Epithelial cell of proximal tubule (primary cell): ENCODE results near the gene IFIT1. TPM values are rescaled to one million over a fixed set of nuclear protein-coding genes. Genes with fewer than 3 reads are reported as not detected.

ENCODE experiments used
- DNase-seq: peaks from one replicate; pipeline ENCODE4 v3.0.0-alpha.2; 2011; ENCODE audit warnings: low read depth
- H3K4me3 ChIP-seq: 2 replicates; pipeline ENCODE4 v1.5.1; 2011; ENCODE audit warnings: low read depth, mild to moderate bottlenecking, low read length
- total RNA-seq: library from RNA; depleted of rRNA; stranded (reverse); fragments of >200 nt; gene quantifications from 2 replicates; pipeline ENCODE4 v1.2.3, GENCODE V29; 2015
- TF ChIP-seq, protein P1 (sequence below): conservative IDR thresholded peaks from 2 replicates; pipeline ENCODE4 v1.5.1; 2012; ENCODE audit warnings: low read depth, mild to moderate bottlenecking, low read length

IFIT1 gene
- total RNA-seq, 1 donor from 2014 or later = 3.4 TPM

DNA sequence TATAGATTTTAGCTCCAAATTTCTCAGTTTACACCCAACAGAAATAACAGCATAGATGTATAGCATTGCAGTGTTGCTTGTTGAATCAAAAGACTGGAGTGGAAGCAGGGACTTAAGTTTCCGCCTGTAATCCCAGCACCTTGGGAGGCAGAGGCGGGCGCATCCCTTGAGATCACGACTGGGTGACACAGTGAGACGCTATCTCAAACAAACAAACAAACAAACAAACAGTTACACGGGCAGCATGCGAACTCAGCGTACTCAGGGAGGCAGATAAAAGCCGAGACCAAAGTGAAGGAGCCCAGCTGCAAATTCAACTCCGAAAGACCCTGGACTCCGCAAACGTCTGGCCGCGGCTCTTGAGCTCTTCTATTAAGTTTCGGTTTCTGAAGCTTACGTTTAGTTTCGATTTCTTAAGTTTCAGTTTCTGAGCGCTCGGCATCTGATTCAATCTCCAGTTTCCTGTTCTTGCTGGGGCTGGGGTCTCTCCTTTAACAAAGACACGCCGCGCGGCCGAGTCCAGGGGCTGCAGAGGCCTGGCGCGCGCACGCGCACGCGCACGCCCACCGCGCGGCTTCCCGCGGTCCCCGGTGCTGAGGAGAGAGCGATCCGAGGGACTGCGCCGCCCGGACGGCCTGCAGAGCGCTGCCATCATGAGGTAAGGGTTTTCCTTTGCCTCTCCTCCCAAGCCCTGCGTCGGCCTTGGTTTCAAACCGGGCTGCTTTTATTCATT lies 21.9 kb downstream of the IFIT1 start, which contains the start of gene IFIT5:
IFIT5 (plus strand) TSS at position 423 of the 733 bp plus-strand sequence; CDS start at position 654, 231 bp downstream.
- peak within 1 kb of the TSS; percentile 91 for H3K4me3 ChIP-seq
- TF ChIP-seq, protein P1, sequence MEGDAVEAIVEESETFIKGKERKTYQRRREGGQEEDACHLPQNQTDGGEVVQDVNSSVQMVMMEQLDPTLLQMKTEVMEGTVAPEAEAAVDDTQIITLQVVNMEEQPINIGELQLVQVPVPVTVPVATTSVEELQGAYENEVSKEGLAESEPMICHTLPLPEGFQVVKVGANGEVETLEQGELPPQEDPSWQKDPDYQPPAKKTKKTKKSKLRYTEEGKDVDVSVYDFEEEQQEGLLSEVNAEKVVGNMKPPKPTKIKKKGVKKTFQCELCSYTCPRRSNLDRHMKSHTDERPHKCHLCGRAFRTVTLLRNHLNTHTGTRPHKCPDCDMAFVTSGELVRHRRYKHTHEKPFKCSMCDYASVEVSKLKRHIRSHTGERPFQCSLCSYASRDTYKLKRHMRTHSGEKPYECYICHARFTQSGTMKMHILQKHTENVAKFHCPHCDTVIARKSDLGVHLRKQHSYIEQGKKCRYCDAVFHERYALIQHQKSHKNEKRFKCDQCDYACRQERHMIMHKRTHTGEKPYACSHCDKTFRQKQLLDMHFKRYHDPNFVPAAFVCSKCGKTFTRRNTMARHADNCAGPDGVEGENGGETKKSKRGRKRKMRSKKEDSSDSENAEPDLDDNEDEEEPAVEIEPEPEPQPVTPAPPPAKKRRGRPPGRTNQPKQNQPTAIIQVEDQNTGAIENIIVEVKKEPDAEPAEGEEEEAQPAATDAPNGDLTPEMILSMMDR = no peak
- DNase-seq = no peak

DNA sequence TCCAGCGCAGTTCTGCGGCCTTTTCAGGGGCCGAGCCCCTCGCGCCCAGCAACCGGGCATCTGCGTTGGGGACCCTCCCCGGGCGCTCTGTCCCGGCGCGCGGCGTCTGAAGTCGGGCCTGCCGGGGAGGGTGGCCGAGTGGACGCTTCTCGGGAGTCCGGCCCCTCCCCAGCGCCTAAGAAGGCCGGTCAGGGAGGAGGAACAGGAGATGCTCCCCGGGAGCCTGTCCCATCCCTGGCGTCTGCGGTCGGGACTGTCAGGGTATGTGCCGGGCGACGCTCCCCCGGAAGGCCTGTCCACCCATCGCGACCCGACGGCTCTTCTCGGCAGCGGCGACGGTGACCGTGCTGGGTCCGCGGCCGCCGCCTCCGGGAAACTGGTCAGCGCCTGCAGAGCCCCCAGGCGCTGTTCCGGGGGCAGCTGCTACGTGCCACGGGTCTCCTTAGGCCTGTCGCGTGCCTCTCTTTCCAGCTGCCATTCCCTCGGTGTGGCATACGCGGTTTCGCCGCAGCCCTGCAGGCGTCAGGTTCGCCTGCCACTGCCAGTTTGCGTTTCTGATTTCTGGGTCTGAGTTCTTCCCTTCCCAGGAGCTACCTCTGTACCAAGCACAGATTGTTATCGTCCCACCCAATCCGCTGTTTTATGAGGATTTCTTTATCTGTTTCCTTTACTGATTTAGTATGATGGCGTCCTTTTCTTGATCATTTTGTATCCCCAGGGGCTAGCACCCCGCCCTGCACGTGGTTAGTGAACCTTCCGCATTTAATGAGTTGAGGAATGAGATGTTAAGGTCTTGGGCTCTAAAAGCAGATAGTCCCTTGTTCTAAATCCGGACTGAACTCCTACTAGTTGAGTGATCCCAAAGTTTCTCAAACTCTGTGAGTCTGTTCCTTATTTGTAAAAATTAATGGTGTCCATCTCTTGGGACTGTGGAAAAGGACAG lies 22.7 kb downstream of the IFIT1 start:
- TF ChIP-seq, protein P1 = no peak
- no peak for DNase-seq
- H3K4me3 ChIP-seq = peak overlapping the region; percentile 91

DNA sequence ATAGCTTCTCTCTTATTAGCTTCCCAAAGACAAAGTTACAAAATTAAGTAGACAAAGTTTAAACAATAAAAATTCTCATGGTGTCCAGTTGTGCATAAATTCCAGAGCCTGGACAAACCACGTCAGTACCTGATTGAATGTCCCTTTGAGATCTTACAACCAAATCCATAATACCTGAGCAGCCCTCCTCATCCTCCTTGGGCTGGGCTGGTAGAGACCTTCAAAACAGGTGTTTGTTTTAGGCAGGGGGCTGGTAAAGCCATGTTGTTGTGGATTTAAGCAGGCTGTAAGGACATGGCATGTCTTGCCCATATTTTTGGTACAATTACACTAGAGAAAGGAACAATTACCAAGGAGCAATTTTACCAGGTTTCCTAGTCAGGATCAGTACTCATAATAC lies 24.0 kb downstream of the IFIT1 start:
- DNase-seq = no peak
- TF ChIP-seq, protein P1 = no peak
- H3K4me3 ChIP-seq = no peak overlapping the region

DNA sequence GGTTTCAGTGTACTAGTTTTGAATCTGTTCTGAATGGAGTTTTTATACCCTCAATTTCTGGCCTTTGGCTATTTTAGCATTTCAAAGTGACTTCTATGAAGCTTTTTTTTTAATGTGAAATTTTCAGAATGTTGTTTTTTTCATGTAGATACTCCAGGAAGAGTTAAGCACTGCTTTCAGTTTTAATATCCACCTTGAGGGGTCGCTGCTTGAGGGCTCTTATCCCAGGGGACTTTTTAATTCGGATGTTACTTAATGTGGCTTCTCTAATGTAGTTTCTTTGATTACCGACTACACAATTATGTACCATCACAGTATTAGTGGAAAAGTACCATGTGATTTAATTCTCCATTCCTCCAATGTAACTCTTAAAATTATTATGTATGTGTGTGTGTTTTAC lies 27.1 kb downstream of the IFIT1 start:
- H3K4me3 ChIP-seq = no peak overlapping the region
- TF ChIP-seq, protein P1 = peak; percentile 60
- no peak for DNase-seq

DNA sequence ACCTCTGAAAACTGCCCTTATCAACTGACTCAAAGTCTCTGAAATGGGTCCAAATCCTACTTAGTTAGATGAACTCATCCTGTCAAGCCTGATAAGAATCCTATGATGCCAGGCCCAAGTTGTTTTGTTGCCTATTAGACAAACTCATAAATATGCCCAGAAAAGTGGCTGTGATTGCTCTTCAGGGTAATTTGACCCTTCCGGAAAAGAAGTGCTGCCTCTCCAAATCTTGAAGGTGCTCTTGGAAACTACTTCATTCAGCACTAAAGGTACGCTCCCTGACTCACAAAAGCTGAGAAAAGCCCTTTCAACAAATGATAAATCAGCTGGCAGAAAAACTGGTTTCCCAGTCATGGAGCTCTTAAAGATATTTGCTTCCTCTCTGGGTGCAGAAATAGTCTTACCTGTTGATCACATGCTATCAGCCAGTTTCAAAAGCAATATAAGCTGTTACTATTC lies 28.6 kb downstream of the IFIT1 start:
- TF ChIP-seq, protein P1 = no peak
- DNase-seq = no peak
- H3K4me3 ChIP-seq = no peak overlapping the region

DNA sequence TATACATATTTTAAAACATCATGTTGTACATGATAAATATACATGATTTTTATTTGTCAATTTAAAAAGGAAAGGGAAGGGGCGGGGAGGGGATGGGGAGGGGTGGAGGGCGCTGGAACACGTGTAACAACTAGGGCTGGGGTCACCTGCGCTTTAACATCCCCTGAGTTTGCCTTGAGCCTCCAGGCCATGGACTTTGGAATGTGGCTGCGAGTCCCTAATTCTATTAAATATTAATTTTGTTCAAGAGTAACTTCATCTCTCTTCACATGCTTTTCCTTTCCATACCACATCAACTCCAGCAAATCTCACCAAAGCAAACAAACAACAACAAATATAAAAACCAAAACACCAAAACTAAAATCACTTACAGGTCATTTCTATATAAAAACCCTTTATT lies 32.6 kb downstream of the IFIT1 start:
- TF ChIP-seq, protein P1 = no peak
- no peak for DNase-seq
- no peak overlapping the region for H3K4me3 ChIP-seq
